Posterior cingulate gyrus (tissue), 11 donors: ENCODE measurements around the gene TSNAXIP1.
A peak's percentile ranks its signal among the peaks of the same experiment; 100 is the strongest.
"Not testable (repeated sequence)": the region's sequence is repeated elsewhere in the genome, so short reads cannot be mapped to it uniquely, and the experiment has no call there.

ENCODE experiments used
- DNase-seq, 10 donors: peaks; one replicate each; pipeline versions ENCODE4 v3.0.0 to v3.0.0-alpha.2; 2020 to 2021; ENCODE audit warnings: mixed read lengths in 3 of 10
- intact Hi-C: fragments of 100-400 bp; cut with DNase I; formaldehyde crosslinking; loops from one replicate; pipeline ENCODE4 v1.15.1; 2023

TSNAXIP1 gene

DNA sequence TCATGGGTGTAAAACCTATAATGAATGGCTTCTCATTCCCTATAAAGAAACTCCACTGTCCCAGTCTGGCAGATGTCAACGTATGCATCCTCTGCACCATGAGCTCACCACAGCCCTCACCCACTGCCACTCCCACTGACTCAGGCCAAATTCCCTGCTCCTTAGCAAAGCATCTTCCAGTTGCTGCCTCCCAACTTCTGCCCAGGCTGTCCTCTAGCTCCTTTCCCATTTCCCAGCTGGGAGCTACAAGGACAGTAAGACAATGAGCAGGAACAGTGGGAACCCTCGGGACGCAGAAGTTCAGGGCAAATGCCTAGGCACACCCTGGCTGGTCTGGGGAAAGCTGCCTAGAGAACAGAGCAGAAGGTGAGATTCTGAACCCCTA is 26.3 kb downstream of the TSNAXIP1 start:
- intact Hi-C loops: no loop called here
- peak in 1 of 10 donors; percentile 8 for DNase-seq

- DNase-seq: peak; percentile 88 to 99 (median 96)
- intact Hi-C loops: no loop called here
These were observed 26.9 kb downstream of the TSNAXIP1 start for GRCh38 chr16:67833415-67834241.

DNA sequence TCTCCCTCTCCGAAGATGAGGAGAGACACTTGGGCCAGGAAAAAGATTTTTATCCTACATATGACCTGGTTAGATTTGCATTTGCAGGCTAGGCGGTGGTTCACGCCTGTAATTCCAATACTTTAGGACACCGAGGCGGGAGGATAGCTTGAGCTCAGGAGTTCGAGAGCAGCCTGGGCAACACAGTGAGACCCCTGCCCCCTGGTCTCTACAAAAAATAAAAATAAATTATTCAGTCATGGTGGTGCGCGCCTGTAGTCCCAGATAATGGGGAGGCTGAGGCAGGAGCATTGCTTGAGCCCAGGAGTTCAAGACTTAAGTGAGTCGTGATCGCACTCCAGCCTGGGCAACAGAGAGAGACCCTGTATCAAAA is 27.5 kb downstream of the TSNAXIP1 start:
- intact Hi-C loops: no loop called here
- DNase-seq: no peak

GRCh38 chr16:67837190-67837589 is 30.5 kb downstream of the TSNAXIP1 start:
- intact Hi-C loops, DNase-seq: not testable (repeated sequence)

DNA sequence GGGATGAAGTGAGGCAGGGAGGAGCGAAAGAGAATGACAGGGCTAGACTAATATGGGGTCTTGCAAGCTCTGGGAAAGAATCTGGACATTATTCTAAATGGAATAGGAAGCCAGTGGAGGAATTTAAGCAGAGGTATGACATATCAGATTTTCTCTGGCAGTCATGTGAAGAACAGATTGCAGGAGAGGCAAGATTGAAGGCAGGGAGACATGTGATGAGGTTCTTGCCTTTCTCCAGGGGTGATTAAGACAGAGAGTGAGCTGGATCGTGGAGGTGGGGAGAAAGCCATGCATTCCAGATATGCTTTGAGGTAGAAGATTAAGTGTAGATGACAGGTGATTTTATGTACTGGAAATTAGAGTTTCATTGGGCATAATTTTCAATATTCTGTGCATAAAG is 31.1 kb downstream of the TSNAXIP1 start:
- intact Hi-C loops: no loop called here
- no peak for DNase-seq

GRCh38 chr16:67841198-67841815 is 34.6 kb downstream of the TSNAXIP1 start:
- intact Hi-C loops: loop anchor here (10.0 kb wide), 3 partner anchors 53 to 317 kb away; partner anchors contain the start of genes ACD, C16orf86, ENKD1 and PARD6A
- no peak for DNase-seq

DNA sequence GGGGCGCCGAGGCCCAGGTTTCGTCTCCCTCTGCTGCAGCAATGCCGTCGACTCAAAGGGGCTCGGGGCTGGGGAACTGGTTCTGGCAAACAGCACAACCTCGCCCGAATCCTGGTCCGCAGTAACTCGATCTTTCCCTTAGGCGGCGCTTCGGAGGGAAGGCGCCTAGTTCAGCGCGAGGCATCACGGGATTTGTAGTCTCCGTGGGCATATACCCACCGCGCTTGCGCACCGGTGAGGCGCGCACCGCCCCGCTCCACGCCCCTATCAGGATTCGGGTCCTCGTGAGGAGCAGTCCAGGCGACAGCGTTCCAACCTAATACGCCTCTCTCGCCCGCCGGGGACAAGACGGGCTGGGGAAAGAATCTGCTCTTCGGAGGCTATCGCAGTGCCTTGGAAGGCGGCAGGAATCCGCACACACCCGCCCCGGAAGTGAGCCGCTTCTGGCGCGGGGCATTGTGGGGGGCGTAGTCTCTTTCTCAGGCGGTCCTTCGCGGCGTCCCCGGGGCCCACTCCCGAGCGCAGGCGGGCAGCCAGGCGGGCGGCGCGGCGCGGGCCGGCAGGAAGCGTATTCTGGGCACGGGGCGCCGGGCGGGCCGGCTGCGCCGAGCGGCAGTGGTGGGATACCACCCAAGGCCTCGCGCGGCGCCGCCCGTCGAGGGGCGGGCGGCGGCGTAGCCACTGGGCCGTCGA is 35.3 kb downstream of the TSNAXIP1 start, which contains the start of gene THAP11:
Gene THAP11 (plus strand): TSS at position 505 of the 693 bp plus-strand sequence. CDS start 235 bp downstream, outside the sequence.
- intact Hi-C loops: loop anchor here (10.0 kb wide), 3 partner anchors 53 to 317 kb away; partner anchors contain the start of genes ACD, C16orf86, ENKD1 and PARD6A

GRCh38 chr16:67842509-67843342 is 36.0 kb downstream of the TSNAXIP1 start:
- intact Hi-C loops: loop anchor here (10.0 kb wide), 3 partner anchors 52 to 318 kb away; partner anchors contain the start of genes ACD, C16orf86, ENKD1 and PARD6A
- DNase-seq: peak; percentile 44 to 96 (median 78)

More for the DNA sequence above, 35.3 kb downstream of the TSNAXIP1 start, which contains the start of gene THAP11:
- DNase-seq: peak; percentile 86 to 99 (median 94)

GRCh38 chr16:67843343-67843765 is 36.7 kb downstream of the TSNAXIP1 start:
- intact Hi-C loops: loop anchor here (10.0 kb wide), 3 partner anchors 51 to 319 kb away; partner anchors contain the start of genes ACD, C16orf86, ENKD1 and PARD6A
- DNase-seq: no peak

GRCh38 chr16:67844497-67844896 is 37.8 kb downstream of the TSNAXIP1 start:
- DNase-seq: no peak
- intact Hi-C loops: loop anchor here (10.0 kb wide), 3 partner anchors 50 to 320 kb away; partner anchors contain the start of genes ACD, C16orf86, ENKD1 and PARD6A

DNA sequence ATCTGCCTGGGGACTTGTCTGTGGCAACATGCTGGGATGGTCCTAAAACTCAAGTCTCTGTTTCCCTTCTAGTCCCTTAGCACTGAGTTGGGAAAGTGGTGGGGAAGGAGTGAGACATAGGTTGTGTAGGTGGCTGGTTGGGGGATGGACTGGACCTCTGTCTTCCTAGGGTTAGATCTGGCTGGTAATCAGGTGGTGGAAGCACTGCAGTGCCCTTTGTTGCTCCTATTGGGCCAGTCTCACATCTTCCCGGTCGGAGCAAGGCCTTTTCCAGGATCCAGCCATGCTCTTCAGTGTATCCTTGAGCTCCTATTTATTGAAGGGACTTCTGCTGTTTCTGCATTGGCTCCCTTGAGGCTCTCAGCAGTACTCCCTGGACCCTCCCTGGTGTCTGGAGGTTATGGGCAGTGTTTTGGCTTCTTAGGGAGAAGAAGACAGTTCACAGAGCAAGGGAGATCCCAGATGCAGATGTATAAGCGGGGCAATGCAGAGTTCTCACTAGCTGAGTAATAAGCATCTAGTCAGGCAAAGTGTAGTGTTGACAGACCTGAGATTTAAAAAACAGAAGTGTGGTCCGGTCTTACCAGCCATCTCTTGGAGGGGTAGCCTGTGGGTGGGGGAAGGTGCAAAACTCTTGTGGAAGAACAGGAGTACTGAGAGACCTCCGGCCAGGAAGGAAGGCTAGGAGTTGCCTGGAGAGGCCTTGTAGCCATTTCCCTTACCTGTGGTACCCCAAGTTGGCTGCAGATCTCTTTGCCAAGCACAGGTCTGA is 38.8 kb downstream of the TSNAXIP1 start:
- intact Hi-C loops: loop anchor here (5.0 to 10.0 kb wide), 4 partner anchors 49 to 321 kb away; partner anchors contain the start of genes ACD, C16orf86, ENKD1 and PARD6A

DNA sequence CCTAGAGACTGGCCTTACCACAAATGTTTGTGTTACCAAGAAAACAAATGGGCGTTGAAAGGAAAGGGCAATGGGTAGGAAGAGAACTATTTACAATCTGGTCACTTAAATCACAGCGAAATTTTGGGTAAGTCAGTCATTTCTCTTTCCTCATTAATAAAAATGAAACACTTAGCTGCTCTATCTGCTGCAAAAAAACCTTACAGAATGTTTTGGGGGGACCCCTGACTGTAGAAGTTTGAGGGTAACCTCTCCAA is 39.3 kb downstream of the TSNAXIP1 start:
- intact Hi-C loops: loop anchor here (5.0 to 10.0 kb wide), 4 partner anchors 49 to 321 kb away; partner anchors contain the start of genes ACD, C16orf86, ENKD1 and PARD6A

More for the DNA sequence above, 38.8 kb downstream of the TSNAXIP1 start:
- DNase-seq: no peak

DNA sequence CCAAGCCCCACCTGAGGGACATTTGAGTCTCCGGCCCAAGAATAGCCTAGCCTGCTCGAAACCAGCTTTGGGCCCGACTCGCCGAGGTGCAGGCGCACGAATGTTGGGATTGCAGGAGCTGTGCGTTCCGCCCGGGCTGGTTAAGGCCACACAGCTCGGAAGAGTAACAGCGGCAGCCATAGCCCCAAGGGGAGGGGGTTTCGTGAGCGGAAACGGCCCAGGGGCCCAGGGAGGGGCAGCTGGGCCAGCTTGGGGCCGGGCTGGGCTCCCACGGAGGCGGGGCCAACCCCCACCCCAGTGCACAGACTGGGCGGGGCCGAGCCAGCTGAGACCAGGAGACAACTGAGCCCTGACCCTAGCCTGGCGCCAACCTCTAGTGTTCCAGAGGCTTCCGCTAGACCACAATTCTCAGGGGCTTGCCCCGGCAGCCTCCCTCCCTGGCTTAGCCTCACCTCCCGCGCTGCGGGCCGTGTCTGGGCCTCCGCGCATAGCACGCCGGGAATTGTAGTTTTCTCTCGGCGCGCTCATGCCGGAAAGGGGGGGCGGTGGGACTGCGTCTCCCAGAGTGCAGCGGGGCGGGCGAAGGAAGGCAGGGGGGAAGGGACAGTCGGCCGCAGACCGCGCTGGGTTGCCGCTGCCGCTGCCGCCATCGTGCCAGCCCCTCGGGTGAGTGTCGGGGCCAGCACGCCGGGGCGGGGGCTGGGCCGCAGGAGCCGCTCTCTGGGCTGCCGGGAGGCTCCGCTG is 39.8 kb downstream of the TSNAXIP1 start, which contains the start of gene NUTF2:
Gene NUTF2 (plus strand): TSS at position 614 of the 744 bp plus-strand sequence. CDS start 18,198 bp downstream, outside the sequence.
- intact Hi-C loops: loop anchor here (5.0 to 10.0 kb wide), 4 partner anchors 48 to 322 kb away; partner anchors contain the start of genes ACD, C16orf86, ENKD1 and PARD6A
- DNase-seq: peak; percentile 89 to 99 (median 92)

More for the DNA sequence above, 39.3 kb downstream of the TSNAXIP1 start:
- no peak for DNase-seq

DNA sequence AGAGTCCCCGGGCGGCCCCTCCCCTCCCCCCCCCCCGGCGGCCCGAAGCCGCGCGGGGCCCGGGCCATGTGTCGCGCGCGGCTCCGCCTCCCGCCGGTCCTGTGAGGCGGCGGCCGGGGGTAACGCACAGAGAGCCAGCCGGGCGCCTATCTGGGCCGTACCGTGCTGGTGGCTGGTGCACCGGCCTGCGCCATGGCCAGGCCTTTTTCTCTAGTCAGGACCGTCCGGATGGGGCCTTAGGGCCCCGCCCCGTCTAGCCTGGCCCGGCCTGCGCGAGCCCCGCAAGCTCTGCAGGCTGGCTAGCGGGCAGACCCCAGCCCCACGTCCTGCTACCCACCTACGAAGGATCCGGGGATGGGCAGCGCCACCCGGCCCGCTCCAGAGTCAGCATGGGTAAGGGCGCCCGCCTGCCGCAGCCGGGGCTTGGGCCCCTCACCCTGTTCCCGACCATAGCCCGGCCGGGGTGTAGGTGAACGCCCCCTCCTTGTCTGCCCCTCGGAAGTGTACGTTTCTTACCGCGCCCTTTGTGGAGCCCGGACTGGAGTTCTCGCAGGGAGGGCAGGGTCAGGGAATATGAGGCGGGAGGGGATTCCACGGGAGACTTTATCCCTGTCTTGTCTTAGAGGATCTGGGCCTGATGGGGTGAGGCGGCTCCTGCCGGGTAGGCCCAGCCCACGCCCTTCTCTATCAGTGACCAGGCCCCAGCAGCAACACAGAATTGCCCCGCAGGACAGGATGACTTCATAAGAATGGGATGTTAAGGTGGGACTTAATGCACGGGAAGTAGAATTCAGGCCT is 40.6 kb downstream of the TSNAXIP1 start, which contains the start of gene CENPT:
Gene CENPT (minus strand): TSS at position 630 of the 798 bp plus-strand sequence. CDS start 13,834 bp downstream, outside the sequence.
- intact Hi-C loops: loop anchor here (5.0 to 10.0 kb wide), 4 partner anchors 48 to 322 kb away; partner anchors contain the start of genes ACD, C16orf86, ENKD1 and PARD6A
- peak in 6 of 10 donors; percentile 51 to 94 (median 60) for DNase-seq

DNA sequence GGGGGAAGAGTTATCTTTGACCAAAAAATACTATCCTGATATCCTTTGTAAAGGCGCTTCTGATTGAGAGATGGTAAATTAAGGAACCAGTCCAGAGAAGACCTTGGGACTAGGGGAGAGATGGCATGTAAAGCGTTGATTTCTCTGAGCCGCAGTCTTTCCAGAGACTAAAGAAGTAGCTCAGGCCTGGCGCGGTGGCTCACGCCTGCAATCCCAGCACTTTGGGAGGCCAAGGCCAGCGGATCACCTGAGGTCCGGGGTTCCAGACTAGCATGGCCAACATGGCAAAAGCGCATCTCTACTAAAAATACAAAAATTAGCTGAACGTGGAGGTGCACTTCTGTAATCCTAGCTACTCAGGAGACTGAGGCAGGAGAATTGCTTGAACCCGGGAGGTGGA is 41.4 kb downstream of the TSNAXIP1 start:
- intact Hi-C loops: loop anchor here (5.0 to 10.0 kb wide), 4 partner anchors 47 to 323 kb away; partner anchors contain the start of genes ACD, C16orf86, ENKD1 and PARD6A
- DNase-seq: no peak

DNA sequence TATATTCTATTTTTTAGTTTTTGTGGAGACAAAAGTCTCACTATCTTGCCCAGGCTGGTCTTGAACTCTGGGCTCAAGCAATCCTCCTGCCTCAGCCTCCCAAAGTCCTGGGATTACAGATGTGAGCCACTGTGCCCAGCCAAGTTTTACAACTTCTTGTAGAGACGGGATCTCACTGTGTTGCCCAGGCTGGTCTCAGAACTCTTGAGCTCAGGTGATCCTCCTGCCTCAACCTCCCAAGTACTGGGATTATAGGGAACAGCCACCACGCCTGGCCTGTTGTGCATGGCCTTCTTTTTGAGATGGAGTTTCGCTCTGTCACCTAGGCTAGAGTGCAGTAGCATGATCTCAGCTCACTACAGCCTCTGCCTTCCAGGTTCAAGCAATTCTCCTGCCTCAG is 47.0 kb downstream of the TSNAXIP1 start:
- intact Hi-C loops: no loop called here
- DNase-seq: no peak
